Measurements from ENCODE around the gene INO80. TPM values are rescaled to one million over a fixed set of nuclear protein-coding genes. Genes with fewer than 3 reads are reported as not detected.

Gene INO80
- total and polyA plus RNA-seq, 12 donors = 4.8 to 14.8 (median 11.7) TPM

GRCh38 chr15:40936709-40937666 lies 179.1 kb downstream of the INO80 start:
- Histone ChIP-seq H3K9me3 (no peaks in the 10 kb centered on the region), H3K27ac (peak overlapping the region; percentile 53 to 96 (median 84)), H3K27me3 (peaks cover 0 to 14% (median 0%) of the 10 kb centered on the region in 7 donors), H3K36me3 (peaks cover 0 to 68% (median 14%) of the 10 kb centered on the region in 9 donors), H3K4me3 (peak overlapping the region in 9 of 10 donors; percentile 0 to 96 (median 72)), H3K4me1 (peaks cover 14 to 91% (median 63%) of the 10 kb centered on the region in 9 donors)
- ATAC-seq (peak in 4 of 8 donors; percentile 6 to 58 (median 18)), DNase-seq (no peak)
- intact Hi-C loops (cut with DNase I) = no loop called here
- 49 to 61% methylated on average over 15 of the region's 15 CpGs for WGBS, 2 donors
- TF ChIP-seq CTCF (IDR thresholded peaks at IDR 0.05) = peak in 6 of 9 donors; percentile 4 to 41 (median 26)

- ATAC-seq (no peak), DNase-seq (no peak)
- WGBS, 2 donors = 75 to 76% methylated on average over 31 of the region's 31 CpGs
- intact Hi-C loops (cut with DNase I) = no loop called here
- Histone ChIP-seq H3K27me3 (peaks cover 0 to 21% (median 0%) of the 10 kb centered on the region in 7 donors), H3K9me3 (no peaks in the 10 kb centered on the region), H3K36me3 (peaks cover 0 to 75% (median 14%) of the 10 kb centered on the region in 9 donors), H3K4me3 (peak overlapping the region in 9 of 10 donors; percentile 0 to 96 (median 72)), H3K27ac (peak overlapping the region in 9 of 10 donors; percentile 17 to 96 (median 80)), H3K4me1 (peaks cover 13 to 92% (median 67%) of the 10 kb centered on the region in 9 donors)
- TF ChIP-seq CTCF (IDR thresholded peaks at IDR 0.05) = no peak
These were observed 179.8 kb downstream of the INO80 start for GRCh38 chr15:40936234-40936708.

GRCh38 chr15:40934457-40934856 lies 181.6 kb downstream of the INO80 start:
- peak overlapping the region in 4 of 10 donors; percentile 61 to 96 (median 88) for H3K27ac ChIP-seq
- H3K36me3 ChIP-seq = peaks cover 0 to 81% (median 14%) of the 10 kb centered on the region in 9 donors
- H3K27me3 ChIP-seq = peaks cover 0 to 39% (median 9%) of the 10 kb centered on the region in 7 donors
- peaks cover 7 to 90% (median 63%) of the 10 kb centered on the region in 9 donors for H3K4me1 ChIP-seq
- peak overlapping the region in 7 of 10 donors; percentile 15 to 96 (median 77) for H3K4me3 ChIP-seq
- no peaks in the 10 kb centered on the region for H3K9me3 ChIP-seq
- TF ChIP-seq CTCF (IDR thresholded peaks at IDR 0.05) = no peak
- DNase-seq (no peak), ATAC-seq (no peak)
- WGBS, 2 donors = 83 to 90% methylated on average over 6 of the region's 6 CpGs
- intact Hi-C loops (cut with DNase I) = no loop called here

GRCh38 chr15:40933517-40933902 lies 182.6 kb downstream of the INO80 start:
- Histone ChIP-seq H3K9me3 (no peaks in the 10 kb centered on the region), H3K4me1 (peaks cover 8 to 90% (median 68%) of the 10 kb centered on the region in 9 donors), H3K27me3 (peaks cover 2 to 49% (median 19%) of the 10 kb centered on the region in 7 donors), H3K27ac (peak overlapping the region in 6 of 10 donors; percentile 39 to 96 (median 86)), H3K36me3 (peaks cover 0 to 71% (median 14%) of the 10 kb centered on the region in 9 donors), H3K4me3 (peak overlapping the region in 8 of 10 donors; percentile 59 to 96 (median 74))
- intact Hi-C loops (cut with DNase I) = no loop called here
- TF ChIP-seq CTCF (IDR thresholded peaks at IDR 0.05) = no peak
- ATAC-seq (no peak), DNase-seq (no peak)
- 46 to 75% methylated on average over 3 of the region's 3 CpGs for WGBS, 2 donors
